HG02852 (cell line): ENCODE results near the gene C19orf12.
A peak's percentile ranks its signal among the peaks of the same experiment; 100 is the strongest.

Experiments
- ATAC-seq: cut with Tn5 transposase; IDR thresholded peaks from one replicate; pipeline ENCODE4 v1.9.1; 2021; ENCODE audit warnings: mild to moderate bottlenecking, moderate library complexity; ENCODE audit not compliant: unreplicated experiment

Gene C19orf12

DNA sequence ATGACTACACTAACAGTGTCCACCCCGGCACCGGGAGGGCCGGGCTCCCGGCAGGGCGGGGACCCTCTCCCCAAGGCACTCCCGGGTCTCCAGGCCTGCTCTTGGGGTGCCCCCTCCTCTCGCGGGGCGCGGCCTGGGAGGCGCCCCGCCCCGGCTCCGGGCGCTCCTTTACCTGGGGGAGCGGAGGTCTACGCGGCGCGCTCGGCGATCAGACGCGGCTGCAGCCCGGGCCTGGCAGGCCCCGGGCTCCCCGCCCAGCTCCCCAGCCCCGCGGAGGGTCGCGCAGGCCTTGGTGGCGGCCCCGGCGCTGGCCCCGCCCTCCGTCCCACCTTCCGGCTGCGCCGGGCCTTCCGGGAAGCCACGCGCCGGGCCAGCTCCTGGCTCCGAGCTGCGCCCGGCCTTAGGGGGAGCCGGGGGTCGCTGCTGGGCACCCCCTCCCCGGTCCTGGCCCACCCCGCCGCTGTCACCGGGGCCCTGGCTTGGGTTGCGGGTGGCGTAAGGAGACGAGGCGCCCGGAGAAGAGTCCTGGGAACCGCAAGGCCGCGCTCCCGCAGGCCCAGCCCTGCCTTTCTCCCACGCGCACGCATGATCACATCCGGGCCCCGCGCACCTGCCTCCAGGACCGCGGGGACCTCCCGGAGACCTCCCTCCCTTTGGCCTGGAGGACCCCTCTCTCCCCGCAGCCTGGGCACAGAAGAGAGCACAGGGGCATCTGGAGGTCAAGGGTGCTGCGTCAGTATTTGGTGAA is at the start of gene C19orf12:
TSS of gene C19orf12 (minus strand) at position 309 of the 748 bp plus-strand sequence. CDS start 6,848 bp downstream, outside the sequence.
- ATAC-seq = peak; percentile 75

DNA sequence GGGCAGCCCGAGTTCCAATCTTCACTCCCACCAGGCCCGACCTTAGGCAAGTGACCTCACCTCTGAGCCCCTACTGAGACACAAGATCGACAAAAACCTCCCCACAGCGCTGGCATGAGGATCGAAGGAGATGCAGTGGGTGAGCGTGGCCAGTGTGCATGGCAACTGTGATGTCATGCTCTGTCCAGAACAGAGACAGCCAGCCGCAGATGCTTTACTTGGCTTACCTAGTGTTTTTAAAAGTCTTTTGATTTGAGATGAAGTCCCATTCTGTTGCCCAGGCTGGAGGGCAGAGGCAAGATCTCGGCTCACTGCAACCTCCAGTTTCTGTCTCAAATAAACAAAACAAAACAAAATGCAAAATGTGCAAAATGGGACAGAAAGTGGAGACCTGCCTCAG is 49.3 kb upstream of the C19orf12 start:
- ATAC-seq = no peak

DNA sequence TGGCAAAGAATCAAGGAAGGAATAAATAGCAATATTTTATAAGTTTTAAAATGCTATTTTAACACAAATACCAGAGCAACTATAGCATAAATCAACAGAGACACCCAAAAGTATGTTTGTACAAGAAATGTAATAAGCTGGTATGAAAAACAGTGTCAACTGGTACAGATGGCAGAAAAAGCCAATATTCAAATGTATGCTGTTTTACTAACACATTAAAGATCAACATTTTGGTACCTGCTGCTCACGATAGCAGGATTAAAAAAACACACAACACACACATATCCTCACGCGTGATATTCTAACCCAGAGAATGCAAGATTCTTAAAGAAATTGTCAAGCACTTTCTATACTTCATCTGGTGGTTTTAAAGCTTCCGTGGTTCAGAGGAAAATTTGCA is 48.1 kb upstream of the C19orf12 start:
- no peak for ATAC-seq

DNA sequence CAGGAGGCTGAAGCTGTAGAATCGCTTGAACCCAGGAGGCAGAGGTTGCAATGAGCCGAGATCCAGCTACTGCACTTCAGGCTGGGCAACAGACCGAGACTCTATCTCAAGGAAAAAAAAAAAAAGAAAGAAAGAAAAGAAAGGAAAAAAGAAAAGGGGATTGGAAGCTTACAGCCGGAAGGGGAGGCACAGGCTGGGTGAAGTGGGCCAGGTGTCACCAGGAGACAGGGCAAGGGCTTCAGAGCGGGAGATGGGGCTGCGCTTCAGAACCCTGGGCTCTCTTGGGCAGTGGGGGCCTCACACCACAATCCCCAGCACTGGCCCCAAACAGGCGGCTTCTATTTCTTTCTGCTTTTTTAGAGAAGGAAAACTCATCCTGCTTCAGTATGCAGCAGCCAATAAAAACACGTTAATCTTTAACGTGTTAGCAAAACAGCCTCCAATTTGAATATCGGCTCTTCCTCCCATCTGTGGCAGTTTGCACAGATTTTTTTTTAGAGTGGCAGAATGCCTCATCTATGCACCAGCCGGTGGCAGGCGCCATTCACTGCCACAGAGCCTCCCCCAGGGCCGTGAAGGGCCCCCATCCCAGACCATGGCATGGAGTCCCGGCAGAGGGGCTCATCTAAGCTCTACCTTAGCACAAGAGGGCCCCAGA is 46.6 kb upstream of the C19orf12 start:
- ATAC-seq = no peak

DNA sequence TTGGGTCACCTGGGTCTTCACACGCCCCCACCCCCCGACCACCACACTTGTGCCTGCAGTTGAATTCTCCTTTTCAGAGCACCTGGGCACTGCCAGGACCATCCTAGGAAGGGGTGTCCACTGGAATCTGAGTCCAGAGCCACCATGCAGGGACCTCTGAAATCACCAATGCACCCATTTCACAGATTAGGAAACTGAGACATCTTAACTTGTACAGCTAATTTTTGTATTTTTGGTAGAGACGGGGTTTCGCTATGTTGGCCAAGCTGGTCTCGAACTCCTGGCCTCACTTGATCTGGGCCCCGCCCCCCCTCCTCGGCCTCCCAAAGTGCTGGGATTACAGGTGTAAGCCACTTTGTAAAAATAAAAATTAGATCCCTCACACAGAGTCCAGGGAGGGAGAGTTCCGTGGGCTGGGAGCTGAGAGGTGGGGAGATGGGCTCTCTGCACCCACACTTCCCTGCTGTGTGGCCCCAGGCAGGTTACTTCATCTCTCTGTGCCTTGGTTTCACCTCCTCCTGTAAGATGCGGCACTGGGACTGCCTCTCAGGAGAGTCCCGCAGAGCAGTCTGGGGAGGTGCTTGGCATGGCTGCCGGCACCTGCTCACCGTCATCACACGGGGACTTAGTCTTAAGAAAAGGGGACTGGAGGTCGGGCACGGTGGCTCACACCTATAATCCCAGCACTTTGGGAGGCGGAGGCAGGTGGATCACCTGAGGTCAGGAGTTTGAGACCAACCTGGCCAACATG is 45.9 kb upstream of the C19orf12 start:
- ATAC-seq = no peak

DNA sequence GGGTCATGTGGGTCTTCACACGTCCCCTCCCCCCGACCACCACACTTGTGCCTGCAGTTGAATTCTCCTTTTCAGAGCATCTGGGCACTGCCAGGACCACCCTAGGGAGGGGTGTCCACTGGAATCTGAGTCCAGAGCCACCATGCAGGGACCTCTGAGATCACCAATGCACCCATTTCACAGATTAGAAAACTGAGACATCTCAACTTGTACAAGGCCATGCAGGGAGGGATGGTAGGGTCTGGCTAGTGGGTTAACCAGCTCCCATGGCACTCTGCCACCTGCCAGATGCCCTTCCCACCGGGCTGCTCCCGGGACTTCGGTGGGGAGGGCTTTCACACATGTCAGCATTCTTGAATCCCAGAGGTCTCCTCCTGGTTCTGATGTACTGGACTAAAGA is 44.3 kb upstream of the C19orf12 start:
- no peak for ATAC-seq

DNA sequence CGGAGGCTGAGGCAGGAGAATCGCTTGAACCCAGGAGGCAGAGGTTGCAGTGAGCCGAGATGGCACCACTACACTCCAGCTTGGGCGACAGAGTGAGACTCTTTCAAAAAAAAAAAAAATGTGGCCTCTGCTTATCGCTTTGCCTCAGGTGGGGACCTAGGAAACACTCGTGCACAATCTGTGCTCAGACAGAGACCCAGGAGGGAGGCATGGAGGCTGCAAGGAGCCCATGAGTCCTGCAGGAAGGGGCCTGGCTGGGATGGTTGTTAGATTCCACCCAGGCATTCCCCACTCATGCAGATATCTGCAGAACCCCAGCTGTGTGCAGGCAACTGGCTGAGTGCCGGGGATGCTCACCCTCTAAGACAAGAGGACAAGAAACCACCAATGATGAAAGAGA is 43.8 kb upstream of the C19orf12 start:
- no peak for ATAC-seq

DNA sequence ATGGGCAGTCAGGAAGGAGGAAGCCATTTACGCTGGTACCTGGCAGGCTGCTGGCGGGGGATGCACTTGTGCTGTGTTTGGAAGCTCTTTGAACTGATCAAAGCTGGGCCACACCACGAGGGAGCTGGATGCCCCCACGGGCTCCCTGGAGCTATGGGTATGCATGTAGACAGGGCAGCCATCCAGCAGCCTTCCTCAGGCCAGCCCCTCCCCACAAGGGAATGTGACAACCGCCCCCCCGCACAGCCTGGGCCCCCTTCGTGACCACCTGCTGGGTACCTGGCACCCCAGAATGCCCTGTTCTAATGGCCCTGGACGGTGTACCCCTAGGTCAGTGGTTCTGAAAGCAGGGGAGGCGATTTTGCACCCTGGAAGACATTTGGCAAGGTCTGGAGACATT is 42.5 kb upstream of the C19orf12 start:
- no peak for ATAC-seq

DNA sequence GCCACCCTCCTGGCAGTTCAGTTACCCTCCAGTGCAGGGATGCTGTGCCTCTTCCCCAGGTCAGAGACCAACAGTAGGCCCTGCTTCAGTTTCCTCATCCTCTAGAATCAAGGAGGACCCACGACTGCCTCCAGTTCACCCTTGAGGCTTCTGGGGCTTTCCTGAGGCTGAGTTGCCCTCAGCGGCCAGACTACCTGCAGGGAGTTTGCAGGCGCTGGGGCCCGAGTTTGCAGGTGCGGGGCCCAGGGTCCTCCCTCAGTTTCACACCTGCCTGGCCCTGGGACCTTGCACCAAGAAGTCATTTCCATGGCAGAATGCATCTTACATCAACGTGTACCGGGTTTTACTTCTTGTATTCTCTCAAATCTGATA is 38.9 kb upstream of the C19orf12 start:
- ATAC-seq = no peak

DNA sequence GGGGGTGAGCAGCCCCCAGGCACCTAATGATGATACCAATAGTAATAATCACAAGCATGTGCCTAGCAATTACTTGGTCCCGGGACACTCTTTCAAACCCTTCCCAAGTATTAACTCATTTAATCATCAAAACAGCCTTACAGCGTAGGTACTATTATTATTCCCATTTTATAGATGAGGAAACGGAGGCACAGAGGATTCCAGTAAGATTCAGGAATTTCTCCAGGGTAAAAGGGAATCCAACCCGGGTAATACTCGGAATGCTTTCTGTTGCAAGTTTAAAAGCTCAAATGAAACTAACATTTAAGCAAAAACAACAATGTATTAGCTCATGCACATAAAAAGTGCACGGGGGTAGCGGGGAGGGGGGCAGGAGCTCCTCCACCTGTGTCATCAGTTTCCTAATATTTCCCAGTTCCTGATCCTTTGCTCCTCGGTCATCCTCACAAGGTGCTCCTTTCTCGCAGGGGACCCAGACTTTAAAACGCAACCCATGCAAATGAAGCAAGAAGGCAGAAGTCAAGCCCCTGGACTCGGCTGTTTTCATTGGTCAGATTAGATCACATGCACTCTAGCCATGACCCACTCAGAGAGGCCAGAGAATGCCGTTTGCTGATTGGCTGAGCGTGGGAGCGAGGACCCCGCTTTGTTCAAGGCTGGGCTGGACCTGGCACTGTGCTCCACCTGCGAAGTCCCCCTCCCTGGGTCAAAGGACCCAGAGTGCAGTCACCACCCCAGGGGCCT is 38.3 kb upstream of the C19orf12 start:
- no peak for ATAC-seq

DNA sequence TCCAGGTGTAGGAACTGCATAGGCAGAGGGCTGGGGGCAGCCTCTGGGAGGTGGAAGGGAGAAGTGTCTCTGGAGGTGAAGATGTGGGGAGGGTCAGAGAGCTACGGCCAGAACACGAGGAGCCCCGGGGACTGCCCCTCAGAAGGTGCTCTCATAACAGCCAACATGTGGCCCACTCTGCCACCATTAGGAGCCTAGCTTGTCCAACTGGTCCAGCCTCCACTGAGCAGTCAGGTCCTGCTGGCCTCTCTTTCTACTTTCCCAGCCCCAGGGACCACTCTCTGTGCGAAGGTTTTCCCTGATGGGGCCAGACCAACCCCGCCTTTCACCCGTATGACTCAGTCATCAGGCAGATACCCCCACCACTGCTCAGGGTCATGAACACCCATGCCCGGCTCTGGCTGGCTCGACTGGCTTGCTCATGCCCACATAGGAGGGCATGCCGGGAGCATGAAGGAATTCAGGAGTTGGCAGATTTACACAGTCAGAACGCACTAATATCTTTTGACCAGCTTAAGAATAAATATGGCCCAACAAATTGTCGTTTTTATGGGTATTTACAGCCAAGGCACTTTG is 37.5 kb upstream of the C19orf12 start:
- no peak for ATAC-seq

DNA sequence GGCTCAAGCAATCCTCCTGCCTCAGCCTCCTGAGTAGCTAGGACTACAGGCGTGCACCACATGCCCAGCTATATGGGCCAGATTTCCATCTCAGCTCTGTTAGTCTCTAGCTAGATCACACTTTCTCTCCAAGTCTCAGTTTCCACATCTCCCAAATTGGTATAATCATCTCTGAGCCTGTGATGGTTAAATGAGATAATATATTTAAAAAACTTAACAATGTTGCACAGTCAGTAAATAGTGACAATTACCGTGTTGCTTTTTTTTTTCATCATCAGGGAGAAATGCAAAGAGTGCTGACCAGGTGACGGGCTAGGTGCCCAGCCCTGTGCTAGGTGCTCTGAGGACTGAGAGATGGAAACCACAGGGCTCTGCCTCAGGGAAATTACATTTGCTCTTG is 36.9 kb upstream of the C19orf12 start:
- ATAC-seq = no peak

DNA sequence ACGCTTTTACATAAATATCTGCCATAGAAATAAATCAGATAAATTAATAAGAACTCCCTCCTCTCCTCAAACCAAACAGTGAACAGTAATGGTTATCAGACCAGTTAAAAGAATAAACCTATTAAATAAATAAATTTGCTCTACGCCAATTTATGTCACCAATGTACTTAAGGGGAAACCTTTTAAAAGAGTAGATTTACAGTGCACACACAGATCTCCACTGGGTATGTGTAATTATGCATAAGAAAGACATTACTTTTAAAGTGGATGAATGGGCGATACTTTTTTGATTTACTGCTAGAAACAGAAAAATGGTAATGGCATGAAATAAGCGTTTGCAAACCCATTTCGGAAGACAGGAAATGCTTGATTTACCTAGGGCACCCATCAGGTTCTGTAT is 34.9 kb upstream of the C19orf12 start:
- no peak for ATAC-seq

DNA sequence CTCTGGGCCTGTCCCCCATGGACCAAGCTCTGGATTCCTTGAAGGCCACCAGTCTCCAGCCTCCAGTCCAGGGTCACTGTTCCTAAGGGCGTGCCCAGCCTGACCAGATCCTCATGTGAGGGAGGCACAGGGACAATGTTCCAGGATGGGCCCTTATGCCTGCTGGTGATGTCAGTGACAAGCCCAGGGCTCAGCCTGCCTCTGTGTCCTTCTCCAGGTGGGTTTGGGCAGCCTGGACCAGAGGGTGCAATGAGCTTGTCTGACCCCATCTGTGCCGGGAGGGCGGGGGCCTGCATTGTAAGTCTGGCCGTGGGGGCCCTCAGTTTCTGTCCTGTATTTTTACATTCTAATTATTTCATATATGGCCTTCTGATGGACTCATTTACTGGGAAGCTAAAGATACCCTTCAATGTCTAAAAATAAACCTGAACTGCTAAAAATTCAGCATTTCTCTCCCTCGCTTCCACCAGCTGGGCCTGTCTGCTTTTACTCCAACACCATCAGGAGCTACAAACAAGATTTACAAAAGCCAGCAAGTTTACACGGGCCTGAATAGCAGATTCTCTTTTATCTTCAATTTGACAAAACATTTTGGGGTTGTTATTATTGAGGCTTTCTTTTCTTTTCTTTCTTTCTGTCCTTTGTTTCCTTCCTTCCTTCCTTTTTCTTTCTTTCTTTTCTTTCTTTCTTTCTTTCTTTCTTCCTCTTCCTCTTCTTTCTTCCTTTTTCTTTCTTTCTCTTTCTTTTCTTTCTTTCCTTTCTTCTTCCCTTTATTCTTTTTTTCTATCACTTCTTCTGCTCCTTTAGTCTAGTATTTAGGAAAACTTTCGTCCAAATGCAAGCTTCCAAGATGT is 34.2 kb upstream of the C19orf12 start:
- ATAC-seq = no peak

DNA sequence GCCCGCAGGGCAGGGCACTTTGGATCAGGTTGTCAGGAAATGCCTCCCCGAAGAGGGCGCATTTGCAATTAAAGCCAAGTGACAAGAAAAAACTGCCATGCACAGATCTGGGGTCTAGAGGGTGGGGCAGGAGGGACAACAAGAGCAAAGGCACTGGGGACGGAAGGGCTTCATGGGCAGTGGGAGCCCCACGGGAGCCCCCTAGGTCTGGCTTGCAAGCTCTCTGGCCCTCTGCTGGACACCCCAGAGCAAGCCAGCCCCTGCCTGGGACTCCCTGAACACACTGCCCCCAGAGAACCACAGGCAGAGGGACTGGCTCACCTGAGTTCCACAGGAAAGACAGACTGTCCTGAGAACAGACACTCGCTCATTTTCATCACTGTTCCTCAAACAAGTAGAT is 30.2 kb upstream of the C19orf12 start:
- ATAC-seq = no peak

DNA sequence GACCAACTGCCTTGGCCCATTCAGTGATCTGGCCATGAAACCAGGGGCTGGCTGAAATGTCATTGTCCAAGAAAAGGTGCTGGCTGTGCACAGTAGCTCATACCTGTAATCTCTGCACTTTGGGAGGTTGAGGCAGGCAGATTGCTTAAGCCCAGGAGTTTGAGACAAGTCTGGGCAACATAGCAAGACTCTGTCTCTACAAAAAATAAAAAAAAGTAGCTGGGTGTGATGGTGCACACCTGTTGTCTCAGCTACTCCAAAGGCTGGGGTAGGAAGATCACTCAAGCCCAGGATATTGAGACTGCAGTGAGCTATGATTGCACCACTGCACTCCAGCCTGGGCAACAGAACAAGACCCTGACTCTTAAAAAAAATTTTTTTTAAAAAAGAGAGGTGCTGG is 28.6 kb upstream of the C19orf12 start:
- ATAC-seq = no peak

DNA sequence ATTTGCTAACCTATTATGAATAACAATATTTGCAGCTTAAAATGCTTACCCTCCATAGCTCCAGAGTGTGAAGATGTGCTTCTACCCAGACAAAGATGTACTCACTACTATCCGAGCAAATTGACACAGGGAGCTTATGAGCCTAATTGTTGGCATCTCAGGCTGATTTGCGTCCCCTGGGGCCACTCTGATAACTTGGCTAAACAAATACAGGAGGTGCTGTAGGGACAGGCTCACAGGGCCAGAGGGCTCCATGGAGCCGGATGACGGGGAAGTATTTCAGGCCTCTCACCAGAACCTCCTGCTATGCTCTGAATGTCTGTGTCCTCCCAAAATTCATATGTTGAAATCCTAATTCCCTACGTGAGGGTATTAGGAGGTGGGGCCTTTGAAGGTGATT is 26.7 kb upstream of the C19orf12 start:
- ATAC-seq = no peak

DNA sequence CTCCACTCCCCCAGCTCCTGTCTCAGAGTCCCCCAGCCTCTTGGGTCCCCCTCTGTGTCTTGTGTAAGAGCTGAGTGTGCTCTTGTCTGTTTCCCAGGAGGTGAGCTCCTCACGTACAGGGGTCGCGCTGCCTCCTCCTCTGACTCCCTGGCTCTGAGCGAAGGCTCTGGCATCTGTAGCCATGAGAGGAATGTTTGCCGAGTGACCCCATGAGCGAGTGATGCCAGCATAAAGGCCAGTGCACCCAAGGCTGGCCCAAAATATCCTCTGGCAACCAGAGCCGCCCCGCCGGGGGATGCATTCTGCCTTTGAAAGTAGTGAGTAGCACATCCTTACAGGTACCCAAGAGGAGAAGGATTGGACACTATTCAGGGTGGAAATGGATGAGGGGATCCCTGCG is 26.2 kb upstream of the C19orf12 start:
- no peak for ATAC-seq

DNA sequence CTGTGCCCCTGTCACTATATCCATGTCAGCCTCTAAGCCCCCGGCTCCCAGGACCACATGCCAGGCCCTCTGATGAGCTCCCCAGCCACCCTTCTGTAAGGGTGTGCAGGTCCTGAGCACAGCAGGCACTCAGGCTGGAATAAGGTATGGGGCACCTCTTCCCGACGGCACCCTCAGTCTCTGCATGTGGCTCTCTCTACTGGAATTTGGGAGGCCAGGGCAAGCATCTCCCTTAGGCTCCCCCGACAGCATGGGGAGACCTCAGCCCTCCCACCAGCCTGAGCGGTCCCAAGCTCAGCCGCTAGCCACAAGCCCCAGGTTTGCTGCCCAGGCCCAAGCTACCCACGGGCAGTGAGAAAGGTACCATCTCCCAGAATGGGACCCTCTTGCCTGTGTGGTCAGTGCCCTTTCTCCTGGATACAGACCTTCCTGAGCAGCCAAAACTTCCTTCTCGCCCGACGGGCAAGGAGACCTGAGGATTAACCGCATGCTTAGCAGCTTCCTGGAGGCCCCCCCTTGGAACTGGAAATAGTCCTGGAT is 22.5 kb upstream of the C19orf12 start:
- ATAC-seq = no peak

DNA sequence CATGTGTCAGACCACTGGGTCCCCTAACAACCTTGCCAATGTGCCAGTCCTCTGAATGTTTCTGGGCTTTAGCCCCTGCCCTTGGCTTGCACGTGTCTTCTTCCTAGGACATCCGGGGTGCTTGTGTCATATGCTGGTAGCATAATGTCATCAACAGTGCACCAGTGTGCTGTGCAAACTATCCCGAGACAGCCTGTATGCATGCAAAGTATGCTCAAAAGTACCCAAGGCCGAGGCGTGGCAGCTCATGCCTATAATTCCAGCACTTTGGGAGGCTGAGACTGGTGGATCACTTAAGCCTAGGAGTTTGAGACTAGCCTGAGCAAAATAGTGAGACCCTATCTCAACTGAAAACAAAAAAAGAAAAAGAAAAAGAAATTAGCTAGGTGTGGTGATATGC is 20.8 kb upstream of the C19orf12 start:
- ATAC-seq = no peak
